HCT116 (cell line): ENCODE results near the gene GALNT18. TPM values are rescaled to one million over a fixed set of nuclear protein-coding genes. Genes with fewer than 3 reads are reported as not detected.

Experiments used
- ATAC-seq: fragments of 200-7000 bp; cut with Tn5 transposase; 2 replicates; pipeline ENCODE4 v1.9.1; 2020; ENCODE audit warnings: mild to moderate bottlenecking, moderate library complexity
- BruUV-seq: library from RNA; stranded (reverse); fragments of 400-500 nt; replicated peaks from 2 replicates; lab custom pipeline; 2021; lab: Mats Ljungman, UMichigan
- CTCF ChIA-PET: fragments of 300-600 bp; sonication (Branson Sonifier 250); formaldehyde crosslinking; loops from one replicate; lab custom pipeline; 2021; ENCODE audit warnings: antibody characterized with exemption; lab: Charles Lee
- POLR2A ChIA-PET: fragments of 300-600, 350-600 bp; sonication (Branson Sonifier 250); formaldehyde crosslinking; loops from one replicate; lab custom pipeline; 2021; ENCODE audit warnings: antibody characterized with exemption; lab: Charles Lee
- RAD21 ChIA-PET, 2 experiments: fragments of 300-600 bp; sonication (Branson Sonifier 250); formaldehyde crosslinking; loops; one replicate each; lab custom pipeline; 2023; ENCODE audit warnings: low total read pairs in 2 of 2; ENCODE audit not compliant: uncharacterized antibody in 2 of 2, unreplicated experiment in 2 of 2, low non-redundant PET in 1 of 2; lab: Charles Lee
- DNase-seq: peaks from one replicate; pipeline ENCODE4 v3.0.0-alpha.2; 2010; ENCODE audit warnings: low read depth, low spot score
- H2AFZ ChIP-seq: fragments of 200-600 bp; shearing (Covaris generic), sonication (generic); 2 replicates; pipeline ENCODE4 v1.6.1; 2017; ENCODE audit warnings: low read depth, mixed run types, mixed read lengths, antibody characterized with exemption, low read length; ENCODE audit not compliant: poor library complexity, severe bottlenecking
- H3K27ac ChIP-seq: 2 replicates; pipeline ENCODE4 v1.5.1; 2012; ENCODE audit warnings: low read depth, low read length
- H3K27me3 ChIP-seq: fragments of 200-600 bp; sonication (generic); 2 replicates; pipeline ENCODE4 v1.6.1; 2016; ENCODE audit warnings: mixed run types, low read length, mixed read lengths; ENCODE audit not compliant: insufficient read depth
- H3K36me3 ChIP-seq, 2 experiments: fragments of 200-500 bp in 1 of 2; fragments of 200-600 bp in 1 of 2; sonication (Bioruptor generic) in 1 of 2; sonication (generic) in 1 of 2; 2 replicates each; pipeline versions ENCODE4 v1.5.1 to v1.6.1; 2014 to 2016; ENCODE audit warnings: low read length in 2 of 2, inconsistent platforms in 1 of 2, mixed read lengths in 1 of 2, mixed run types in 1 of 2; ENCODE audit not compliant: insufficient read depth in 2 of 2, control insufficient read depth in 1 of 2
- H3K4me1 ChIP-seq, 2 experiments: fragments of 200-600 bp in 1 of 2; sonication (generic) in 1 of 2; 2 replicates each; pipeline versions ENCODE4 v1.5.1 to v1.6.1; 2012 to 2017; ENCODE audit warnings: low read length in 2 of 2, inconsistent platforms in 1 of 2, mild to moderate bottlenecking in 1 of 2, mixed read lengths in 1 of 2, mixed run types in 1 of 2, moderate library complexity in 1 of 2; ENCODE audit not compliant: insufficient read depth in 2 of 2, control insufficient read depth in 1 of 2
- H3K4me2 ChIP-seq: fragments of 200-600 bp; sonication (generic); 2 replicates; pipeline ENCODE4 v1.6.1; 2017; ENCODE audit warnings: mixed run types, low read length, mixed read lengths
- H3K4me3 ChIP-seq, 2 experiments: fragments of 200-600 bp in 1 of 2; sonication (generic) in 1 of 2; replicated peaks in 1 of 2; 2 replicates each; pipeline ENCODE4 v1.5.1; 2011 to 2016; ENCODE audit warnings: low read length in 2 of 2, control low read depth in 1 of 2, low read depth in 1 of 2, mild to moderate bottlenecking in 1 of 2, mixed read lengths in 1 of 2, mixed run types in 1 of 2
- H3K79me2 ChIP-seq: fragments of 200-600 bp; sonication (generic); 2 replicates; pipeline ENCODE4 v1.6.1; 2017; ENCODE audit warnings: mild to moderate bottlenecking, mixed run types, low read length, moderate library complexity, mixed read lengths; ENCODE audit not compliant: insufficient read depth
- H3K9ac ChIP-seq: fragments of 200-600 bp; sonication (generic); 2 replicates; pipeline ENCODE4 v1.6.1; 2016; ENCODE audit warnings: low read length, mixed read lengths
- H3K9me2 ChIP-seq: fragments of 200-600 bp; sonication (generic), shearing (Covaris generic); 2 replicates; pipeline ENCODE4 v1.6.1; 2017; ENCODE audit warnings: mixed run types, mild to moderate bottlenecking, moderate library complexity; ENCODE audit not compliant: insufficient read depth
- H3K9me3 ChIP-seq, 2 experiments: fragments of 200-500 bp in 1 of 2; fragments of 200-600 bp in 1 of 2; sonication (Bioruptor generic) in 1 of 2; sonication (generic) in 1 of 2; 2 replicates each; pipeline ENCODE4 v1.6.1; 2014 to 2017; ENCODE audit warnings: low read length in 2 of 2, mixed read lengths in 2 of 2, inconsistent platforms in 1 of 2, low read depth in 1 of 2, mild to moderate bottlenecking in 1 of 2, mixed run types in 1 of 2, moderate library complexity in 1 of 2; ENCODE audit not compliant: control insufficient read depth in 1 of 2, insufficient read depth in 1 of 2
- H4K20me1 ChIP-seq: fragments of 200-600 bp; sonication (generic), shearing (Covaris generic); 2 replicates; pipeline ENCODE4 v1.6.1; 2017; ENCODE audit warnings: mixed run types, mild to moderate bottlenecking, moderate library complexity; ENCODE audit not compliant: insufficient read depth
- ATF3 ChIP-seq: IDR thresholded peaks from 2 replicates; pipeline ENCODE4 v1.6.1; 2012
- CEBPB ChIP-seq: IDR thresholded peaks from 2 replicates; pipeline ENCODE4 v1.6.1; 2012; ENCODE audit warnings: low read depth
- EGR1 ChIP-seq: IDR thresholded peaks from 2 replicates; pipeline ENCODE4 v1.6.1; 2012; ENCODE audit warnings: low read depth
- ELF1 ChIP-seq: IDR thresholded peaks from 2 replicates; pipeline ENCODE4 v1.6.1; 2012; ENCODE audit warnings: low read depth, borderline replicate concordance
- FOSL1 ChIP-seq: IDR thresholded peaks from 2 replicates; pipeline ENCODE4 v1.6.1; 2012; ENCODE audit warnings: low read depth
- JUND ChIP-seq: IDR thresholded peaks from 2 replicates; pipeline ENCODE4 v1.6.1; 2012
- MAX ChIP-seq: IDR thresholded peaks from 2 replicates; pipeline ENCODE4 v1.6.1; 2012
- POLR2AphosphoS5 ChIP-seq: IDR thresholded peaks from 2 replicates; pipeline ENCODE4 v1.6.1; 2011; ENCODE audit warnings: mild to moderate bottlenecking, low read depth, low read length, moderate library complexity
- RAD21 ChIP-seq: IDR thresholded peaks from 2 replicates; pipeline ENCODE4 v1.6.1; 2012; ENCODE audit warnings: low read depth, mild to moderate bottlenecking
- REST ChIP-seq: IDR thresholded peaks from 2 replicates; pipeline ENCODE4 v1.6.1; 2012; ENCODE audit warnings: low read depth
- SIN3A ChIP-seq: IDR thresholded peaks from 2 replicates; pipeline ENCODE4 v1.6.1; 2012; ENCODE audit warnings: low read depth
- SP1 ChIP-seq: IDR thresholded peaks from 2 replicates; pipeline ENCODE4 v1.6.1; 2012; ENCODE audit warnings: low read depth
- SRF ChIP-seq: IDR thresholded peaks from 2 replicates; pipeline ENCODE4 v1.6.1; 2012; ENCODE audit warnings: low read depth
- intact Hi-C: fragments of 100-400 bp; cut with micrococcal nuclease; formaldehyde crosslinking; loops from 2 replicates; pipeline ENCODE4 v1.10.0; 2022
- total RNA-seq: library from RNA; stranded (reverse); gene quantifications from one replicate; pipeline ENCODE4 v1.2.1, GENCODE V29; 2021; ENCODE audit not compliant: unreplicated experiment

Gene GALNT18
- total RNA-seq, 1 experiment from 2014 or later = 19.9 TPM

- TF ChIP-seq REST = no peak
Measured at GRCh38 chr11:11394241-11394640, 227.6 kb downstream of the GALNT18 start (continued).

- H4K20me1 ChIP-seq = no peaks in the 10 kb centered on the region
- ATAC-seq (peak; percentile 80), DNase-seq (peak; percentile 27)
- H3K27me3 ChIP-seq = no peaks in the 10 kb centered on the region
- no peaks in the 10 kb centered on the region for H3K9me3 ChIP-seq
- RAD21 ChIA-PET = no interaction called here
- peaks cover 13 to 28% of the 10 kb centered on the region in 2 experiments; a peak in 3 of 4 replicates for H3K4me1 ChIP-seq
- BruUV-seq = no TSS peak
- peak overlapping the region; percentile 27; the same call in 1 of the 2 replicates for H3K27ac ChIP-seq
- H3K36me3 ChIP-seq = no peaks in the 10 kb centered on the region
- TF ChIP-seq CEBPB (no peak), SRF (no peak), SIN3A (no peak), SP1 (no peak), MAX (peak; percentile 51), EGR1 (no peak), ELF1 (no peak), POLR2AphosphoS5 (no peak), ATF3 (no peak), FOSL1 (peak; percentile 32; the same call in 1 of the 2 replicates), RAD21 (no peak), JUND (0 out of 2 replicates have a peak, but pooled peaks have one; percentile 18)
- H3K4me3 ChIP-seq = no peak overlapping the region
- H3K4me2 ChIP-seq = peak overlapping the region; percentile 38
- H3K9ac ChIP-seq = no peak overlapping the region
- H3K79me2 ChIP-seq = no peaks in the 10 kb centered on the region
- H2AFZ ChIP-seq = no peak overlapping the region
- POLR2A ChIA-PET = no interaction called here
- CTCF ChIA-PET = no interaction called here
- H3K9me2 ChIP-seq = no peaks in the 10 kb centered on the region
- intact Hi-C loops = no loop called here
Measured at GRCh38 chr11:11391796-11392463, 229.9 kb downstream of the GALNT18 start.
